ENCODE measurements around the gene FYTTD1.

FYTTD1 gene

DNA sequence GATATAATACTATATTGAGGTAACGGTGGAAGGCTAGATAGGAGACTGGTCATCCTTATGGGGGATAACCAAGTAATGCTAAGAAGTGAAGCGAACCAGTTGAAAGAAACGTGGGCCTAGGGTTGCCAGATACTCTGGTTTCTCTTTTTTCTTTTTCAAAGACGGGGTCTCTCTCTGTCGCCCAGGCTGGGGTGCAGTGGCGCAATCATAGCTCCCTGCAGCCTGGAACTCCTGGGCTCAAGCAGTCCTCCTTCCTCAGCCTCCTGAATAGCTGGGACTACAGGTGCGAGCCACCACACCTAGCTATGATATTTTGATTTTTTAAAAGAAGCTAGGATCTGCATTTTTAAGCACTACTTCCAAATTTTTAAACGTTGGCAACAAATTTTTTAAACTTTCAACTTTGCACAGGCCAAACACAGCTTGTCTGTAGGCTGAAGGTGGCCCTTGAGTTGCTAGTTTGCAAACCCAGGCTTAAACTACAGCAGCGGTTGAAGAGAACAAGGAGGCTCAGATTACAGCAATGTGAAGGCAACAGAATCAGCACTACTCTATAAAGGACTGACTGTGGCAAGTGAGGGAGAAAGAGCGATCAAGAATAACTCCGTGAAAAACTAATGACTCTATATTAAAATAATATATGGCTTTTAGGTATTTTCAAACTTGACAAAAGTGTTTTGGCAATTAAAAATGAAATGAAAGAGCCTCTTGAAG, 11.8 kb upstream of the FYTTD1 start:
- DNase-seq = no peak

DNA sequence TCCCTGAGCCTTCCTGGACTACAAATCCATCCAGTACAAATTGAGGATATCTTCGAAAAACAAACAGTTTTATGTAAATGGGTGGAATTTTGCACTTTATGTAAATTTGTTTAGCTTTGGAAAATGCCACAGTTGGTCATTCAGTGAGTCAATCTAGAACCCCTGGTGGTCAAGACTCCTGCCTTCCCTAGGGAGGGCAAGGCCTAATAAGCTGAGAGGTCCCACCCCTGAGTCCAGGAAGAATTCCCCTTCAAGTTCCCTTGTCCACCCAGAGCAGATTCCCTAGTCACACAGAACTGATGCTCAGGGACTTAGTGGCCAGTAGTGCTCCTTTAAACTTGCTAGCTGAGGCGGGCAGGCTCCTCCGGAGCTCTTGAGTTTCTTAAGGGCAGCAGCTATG, 6.9 kb upstream of the FYTTD1 start:
- no peak for DNase-seq

DNA sequence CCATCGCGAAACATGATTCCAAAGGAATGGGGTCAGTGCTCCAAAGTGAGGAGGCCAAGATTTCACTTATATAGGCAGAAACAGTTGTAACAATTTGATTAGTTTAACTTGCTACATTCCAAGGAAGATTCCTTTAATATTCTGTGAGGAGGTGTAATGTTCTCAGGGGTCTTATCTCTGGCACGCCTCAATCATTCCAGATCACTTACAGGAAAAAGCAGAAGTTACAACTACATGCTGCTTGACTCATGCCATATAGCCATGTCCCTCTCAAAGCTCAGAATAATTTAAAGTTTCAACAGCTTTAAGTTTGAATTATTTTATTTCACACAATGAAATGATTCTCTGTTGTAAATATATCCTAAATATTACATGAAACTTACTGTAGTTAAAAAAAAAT, 3.5 kb upstream of the FYTTD1 start:
- no peak for DNase-seq

DNA sequence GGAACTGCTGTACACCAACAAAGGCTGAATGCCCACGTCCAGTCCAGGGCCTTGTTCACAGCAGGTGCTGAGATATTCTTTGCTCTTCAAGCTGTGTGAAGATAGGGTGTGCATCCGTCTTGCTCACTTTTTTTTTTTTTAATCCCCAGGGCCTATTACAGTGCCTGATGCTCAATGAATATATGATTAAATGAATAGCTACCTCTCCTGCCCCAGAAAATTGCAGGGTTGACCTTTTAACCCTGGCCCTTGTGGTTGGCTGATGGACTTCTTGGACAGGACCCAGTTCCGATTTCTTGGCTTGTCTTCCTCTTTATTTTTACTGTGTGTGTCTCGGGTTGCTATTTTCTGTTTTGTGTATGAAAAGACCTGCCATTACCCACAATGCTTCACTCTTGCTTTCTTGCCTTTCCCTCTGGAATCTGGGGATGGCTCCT, 2.9 kb upstream of the FYTTD1 start:
- no peak for DNase-seq

DNA sequence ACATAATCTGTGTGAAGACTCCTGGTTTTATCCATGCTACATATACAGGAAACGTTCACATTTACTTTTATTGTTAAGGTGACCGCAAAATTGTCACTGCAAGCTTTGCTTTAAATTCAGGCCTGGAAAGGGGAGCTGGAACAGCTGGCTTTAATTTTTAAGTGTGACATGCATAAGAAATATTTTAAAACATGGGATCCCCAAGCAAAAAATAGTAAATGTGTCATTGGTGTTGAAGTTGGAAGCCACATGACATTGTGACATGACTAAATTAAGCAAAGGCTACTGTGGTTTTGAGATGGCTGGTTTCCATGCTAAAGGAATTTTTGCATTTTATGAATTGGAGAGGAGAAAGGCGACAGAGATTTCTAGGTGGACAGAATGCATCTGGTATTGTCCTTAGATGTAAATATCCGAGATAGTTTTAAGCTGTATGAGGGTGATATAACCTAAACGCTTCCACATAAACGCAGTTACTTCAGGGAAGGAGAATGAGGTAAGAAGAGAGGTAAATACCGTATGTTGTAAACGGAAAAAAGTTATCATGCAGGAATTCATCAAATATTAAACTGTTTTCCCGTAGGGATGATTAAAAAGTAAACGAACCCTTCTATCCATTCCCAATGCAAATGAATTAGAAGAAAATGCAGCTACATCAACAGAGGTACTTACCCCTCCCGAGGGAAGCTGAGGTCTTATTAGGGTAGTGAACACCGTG, 927 bp upstream of the FYTTD1 start:
- no peak for DNase-seq

DNA sequence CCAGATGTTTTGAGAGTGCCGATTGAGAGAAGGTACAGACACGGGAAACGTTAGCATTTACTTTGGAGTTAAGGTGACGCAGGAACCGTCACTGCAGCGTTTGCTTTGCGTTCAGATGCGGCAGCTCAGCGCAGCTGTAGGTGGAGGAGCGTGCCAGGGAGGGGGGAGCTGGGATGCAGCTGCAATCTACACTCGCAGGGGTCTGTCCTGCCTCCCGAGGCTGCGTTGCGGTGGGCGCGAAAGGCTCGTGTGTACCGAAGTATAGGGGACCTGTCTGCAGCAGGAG, 425 bp upstream of the FYTTD1 start:
- DNase-seq = no peak

DNA sequence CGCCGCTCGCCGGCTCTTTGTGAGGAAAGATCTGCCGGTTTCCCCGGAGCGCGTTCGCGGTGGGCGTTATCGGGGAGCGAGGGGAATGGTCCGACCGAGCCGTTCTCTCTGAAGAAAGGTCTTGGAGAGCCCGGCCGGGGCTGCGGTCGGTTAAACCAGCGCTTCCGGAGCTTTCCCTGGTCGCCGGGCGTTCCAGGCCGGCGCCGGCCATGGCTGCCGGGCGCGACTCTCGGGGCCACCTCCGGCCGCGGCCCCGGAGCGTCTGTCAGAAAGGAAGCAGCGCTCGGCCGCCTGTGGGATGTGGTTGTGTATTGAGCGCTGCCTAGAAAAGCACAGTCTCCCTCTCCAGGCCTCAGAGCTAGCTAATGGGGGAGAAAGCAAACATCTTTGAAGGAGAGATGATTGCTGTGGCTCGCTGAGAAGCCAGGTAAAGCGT, 731 bp downstream of the FYTTD1 start:
- no peak for DNase-seq

DNA sequence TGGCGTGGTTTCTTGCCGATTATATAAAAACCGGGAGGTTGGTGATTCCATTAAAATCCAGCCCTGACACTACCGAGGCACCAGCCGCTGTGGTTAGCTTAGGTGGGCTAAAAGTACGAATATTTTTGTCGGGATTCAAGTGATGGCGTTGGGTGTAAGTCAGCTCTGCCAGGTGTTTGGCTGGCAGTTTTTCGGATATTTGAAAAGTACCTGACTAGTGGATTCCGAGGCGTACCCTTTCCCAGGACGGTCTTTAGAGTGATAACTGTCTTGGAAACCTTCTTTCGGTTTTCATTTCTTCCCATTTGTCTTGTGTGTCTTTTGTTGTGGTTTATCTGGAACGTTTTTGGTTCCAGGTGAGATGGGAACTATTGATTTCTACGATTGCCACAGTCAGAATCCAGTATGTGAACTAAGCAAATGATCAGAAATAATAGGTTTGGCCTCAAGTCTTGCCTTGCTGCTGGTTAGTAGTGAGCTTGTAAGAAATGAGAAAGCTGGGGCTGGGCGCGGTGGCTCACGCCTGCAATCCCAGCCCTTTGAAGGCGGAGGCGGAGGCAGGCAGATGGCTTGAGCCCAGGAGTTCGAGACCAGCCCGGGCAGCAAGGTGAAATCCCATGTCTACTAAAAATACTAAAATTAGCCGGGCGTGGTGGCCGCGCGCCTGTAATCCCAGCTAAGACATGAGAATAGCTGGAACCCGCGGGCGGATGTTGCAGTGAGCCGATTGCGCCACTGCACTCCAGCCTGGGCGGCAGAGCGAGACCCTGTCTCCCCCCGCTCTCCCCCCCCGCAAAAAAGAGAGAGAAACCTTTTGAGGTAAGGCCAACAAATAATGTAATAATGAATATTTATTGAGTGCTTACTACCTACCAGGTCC, 1.4 kb downstream of the FYTTD1 start:
- DNase-seq = no peak

DNA sequence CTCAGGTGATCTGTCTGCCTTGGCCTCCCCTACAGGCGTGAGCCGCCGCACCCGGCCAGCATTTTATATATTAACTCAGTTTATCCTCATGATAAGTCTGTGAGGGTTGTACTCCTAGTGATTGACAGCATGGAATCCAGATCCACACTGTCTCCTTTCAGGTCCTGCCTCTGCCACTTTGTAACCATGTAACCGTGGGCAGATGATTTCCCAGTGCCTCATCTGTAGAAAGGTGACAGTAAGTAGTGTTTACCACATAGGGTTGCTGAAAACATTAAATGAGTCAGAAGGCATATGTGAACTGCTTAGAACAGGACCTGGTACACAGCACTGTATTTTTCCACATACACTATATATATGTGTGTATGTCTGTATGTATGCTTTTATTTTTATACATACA, 2.4 kb downstream of the FYTTD1 start:
- no peak for DNase-seq

DNA sequence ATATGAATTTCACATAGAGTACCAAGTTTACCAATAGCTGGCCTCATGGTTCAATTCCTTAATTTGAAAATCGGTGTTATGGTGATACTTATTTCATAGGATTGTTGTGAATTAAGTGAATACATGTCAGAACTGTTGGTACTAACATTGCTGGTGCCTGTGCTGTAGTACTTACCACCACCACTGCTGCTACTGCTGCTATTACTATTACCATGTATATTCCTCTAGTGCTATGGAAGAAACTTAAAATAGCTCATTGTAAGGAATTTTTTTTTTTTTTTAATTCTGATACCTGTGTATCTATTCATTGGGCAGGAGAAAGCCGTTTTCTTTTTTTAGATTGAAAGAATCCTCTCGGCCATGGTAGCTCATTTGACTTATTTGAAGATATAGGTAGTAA, 3.6 kb downstream of the FYTTD1 start:
- DNase-seq = no peak

DNA sequence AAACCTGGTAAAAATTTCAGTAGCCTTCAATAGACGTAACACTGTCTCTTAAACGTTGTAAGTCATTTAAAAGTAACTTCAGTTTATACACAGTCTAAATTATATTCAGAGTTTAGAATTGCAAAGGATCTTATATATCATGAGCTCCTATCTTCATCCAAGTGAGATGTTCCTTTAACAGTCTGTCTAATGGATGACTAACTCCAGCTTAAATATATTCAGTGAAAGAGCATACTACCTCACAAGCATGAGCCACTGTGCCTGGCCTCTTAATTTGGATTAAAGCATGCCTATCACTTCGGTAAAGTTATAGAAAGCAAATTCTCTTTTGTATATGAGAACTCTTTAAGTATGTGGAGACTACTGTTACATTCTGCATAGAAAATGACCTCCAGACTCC, 7.0 kb downstream of the FYTTD1 start:
- DNase-seq = no peak

DNA sequence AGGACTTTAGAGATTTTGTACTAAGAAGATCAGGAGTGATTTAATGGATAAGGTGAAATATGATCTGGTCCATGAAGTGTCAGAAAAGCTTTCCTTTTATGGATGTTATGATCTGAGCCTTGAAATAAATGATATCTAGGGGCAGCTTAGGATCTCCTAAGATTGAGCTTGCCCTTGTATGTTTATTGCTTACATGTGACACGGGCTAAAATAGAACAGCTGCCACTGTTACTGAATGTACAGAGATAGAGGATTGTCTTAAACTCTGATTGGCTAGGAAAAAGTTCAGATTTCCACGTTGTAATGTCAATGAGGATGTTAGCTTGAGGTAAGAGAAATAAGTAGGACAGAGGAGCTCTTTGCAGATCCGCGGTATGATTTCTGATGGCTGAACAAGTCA, 8.8 kb downstream of the FYTTD1 start:
- no peak for DNase-seq

DNA sequence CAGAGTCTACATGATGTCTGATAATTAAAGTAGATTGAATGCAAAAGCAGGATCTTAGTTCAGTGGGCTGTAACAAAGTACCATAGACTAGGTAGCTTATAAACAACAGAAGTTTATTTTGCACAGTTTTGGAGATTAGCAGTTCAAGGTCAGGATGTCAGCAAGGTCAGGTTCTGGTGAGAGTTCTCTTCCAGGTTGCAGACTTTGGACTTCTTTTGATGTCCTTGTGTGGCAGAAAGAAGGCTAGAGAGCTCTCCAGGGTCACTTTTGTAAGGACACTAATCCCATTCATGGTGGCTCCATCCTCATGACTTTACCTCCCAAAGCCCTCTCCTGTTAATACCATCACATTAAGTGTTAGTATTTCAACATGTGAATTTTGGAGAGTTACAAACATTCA, 12.1 kb downstream of the FYTTD1 start:
- no peak for DNase-seq

DNA sequence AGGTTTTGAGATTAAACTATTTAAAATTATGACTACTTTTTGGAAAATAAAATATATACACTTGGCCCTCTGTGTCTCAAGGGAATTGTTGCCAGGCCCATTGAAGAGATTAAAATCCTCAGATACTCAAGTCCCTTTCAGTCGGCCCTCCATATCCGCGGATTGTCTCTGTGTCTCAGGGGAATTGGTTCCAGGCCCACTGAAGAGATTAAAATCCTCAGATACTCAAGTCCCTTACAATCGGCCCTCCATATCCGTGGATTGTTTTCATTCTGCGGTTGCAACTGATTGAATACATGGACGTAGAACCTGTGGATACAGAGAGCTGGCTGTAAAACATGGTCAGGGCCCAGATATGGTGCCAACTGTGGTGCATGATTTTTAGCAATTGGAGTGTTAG, 25.6 kb downstream of the FYTTD1 start:
- no peak for DNase-seq

DNA sequence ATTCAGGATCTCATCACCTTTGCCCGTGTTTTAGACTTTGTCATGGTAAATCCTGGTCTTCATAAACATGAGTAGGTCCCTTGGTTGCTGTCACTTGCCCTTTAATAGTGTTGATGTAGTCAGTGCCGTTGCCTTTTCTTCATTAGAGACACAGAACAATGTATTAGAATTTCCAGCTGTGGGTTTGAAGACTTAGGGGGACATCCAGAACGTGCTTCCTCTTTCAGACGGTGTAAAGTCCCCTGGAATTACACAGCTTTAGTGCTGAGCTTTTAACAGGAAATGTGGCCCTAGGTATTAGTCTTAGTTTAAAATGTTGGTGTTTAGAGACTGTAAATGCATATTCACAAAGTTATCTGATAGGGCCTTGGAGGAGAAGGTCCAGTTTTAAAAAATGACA, 32.5 kb downstream of the FYTTD1 start:
- no peak for DNase-seq

DNA sequence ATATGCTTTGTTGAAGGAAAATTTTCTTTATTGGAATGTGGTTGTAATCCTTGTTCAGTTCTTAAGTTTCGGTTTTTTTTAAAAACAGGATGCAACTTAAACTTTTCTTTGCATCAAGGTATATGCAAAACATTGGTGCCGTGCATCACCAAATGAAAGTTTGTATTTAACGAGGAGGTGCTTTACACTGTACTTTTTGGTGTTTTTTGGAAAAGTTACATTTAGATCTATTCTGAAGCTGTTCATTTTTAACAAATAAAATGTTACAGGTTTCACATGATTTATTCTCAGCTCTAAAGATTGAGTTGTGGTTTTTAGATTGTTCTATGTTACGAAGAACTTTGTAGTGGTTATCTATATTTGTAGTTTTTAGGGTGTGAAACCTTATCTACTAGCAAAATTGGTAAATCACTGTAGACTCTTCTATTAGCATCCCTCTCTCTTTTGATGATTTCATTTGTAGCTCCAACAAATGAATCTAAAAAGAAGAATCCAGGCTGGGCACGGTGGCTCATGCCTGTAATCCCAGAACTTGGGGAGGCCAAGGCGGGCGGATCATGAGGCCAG, 34.4 kb downstream of the FYTTD1 start:
- DNase-seq = no peak

DNA sequence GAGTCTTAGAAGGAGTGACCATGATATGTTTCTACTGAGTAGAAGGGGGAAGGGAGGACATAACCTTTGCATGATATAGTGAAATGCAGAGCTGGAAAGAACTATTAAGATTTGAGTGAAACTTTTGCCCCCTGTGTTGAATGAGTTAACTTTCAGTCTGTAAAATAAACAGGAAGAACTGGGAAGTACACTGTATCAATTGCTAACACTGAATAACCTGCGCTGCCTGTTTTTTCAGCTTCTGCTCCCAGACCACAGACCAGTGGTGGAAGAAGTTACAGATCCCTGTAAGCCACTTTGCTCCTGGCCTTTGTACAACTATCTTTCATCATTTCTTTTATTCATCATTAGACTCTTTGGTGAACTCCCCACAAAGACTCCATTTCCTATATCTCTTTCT, 37.7 kb downstream of the FYTTD1 start:
- DNase-seq = no peak

DNA sequence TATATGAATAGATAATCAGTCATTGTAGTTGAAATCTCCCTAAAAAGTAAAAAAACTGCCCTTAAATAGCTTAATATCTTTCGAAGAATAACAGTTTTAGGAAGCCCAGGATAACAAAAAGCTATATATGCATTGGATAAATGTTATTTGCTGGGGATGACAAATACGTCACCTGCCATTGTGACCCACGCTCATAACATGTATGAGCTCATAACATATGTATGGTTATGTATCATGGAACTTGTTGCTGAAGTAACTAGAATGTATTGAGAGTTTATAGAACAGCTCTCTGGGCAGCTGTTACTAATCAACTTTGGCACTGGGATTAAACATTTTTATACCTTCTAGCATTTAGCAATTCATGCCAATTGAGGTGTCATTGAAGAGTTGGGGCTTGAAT, 39.6 kb downstream of the FYTTD1 start:
- DNase-seq = no peak

DNA sequence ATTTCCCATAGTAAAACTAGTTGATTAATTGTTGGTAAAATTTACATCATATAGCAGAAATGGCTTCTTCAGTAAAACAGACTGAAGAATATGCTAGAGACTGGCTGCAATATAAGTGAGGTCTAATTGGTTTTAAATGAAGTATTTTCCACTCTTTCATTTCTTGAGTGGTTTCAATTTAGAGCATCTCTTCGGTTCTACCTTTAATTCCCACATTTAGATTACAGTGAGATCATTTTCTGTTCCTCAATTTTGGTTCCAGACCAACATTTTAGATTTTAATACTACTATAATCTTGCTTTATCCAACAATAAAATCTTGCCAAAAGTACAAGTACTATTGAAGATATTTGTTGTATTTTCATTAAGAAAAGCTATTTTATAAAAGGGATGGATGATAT, 40.4 kb downstream of the FYTTD1 start:
- DNase-seq = no peak

DNA sequence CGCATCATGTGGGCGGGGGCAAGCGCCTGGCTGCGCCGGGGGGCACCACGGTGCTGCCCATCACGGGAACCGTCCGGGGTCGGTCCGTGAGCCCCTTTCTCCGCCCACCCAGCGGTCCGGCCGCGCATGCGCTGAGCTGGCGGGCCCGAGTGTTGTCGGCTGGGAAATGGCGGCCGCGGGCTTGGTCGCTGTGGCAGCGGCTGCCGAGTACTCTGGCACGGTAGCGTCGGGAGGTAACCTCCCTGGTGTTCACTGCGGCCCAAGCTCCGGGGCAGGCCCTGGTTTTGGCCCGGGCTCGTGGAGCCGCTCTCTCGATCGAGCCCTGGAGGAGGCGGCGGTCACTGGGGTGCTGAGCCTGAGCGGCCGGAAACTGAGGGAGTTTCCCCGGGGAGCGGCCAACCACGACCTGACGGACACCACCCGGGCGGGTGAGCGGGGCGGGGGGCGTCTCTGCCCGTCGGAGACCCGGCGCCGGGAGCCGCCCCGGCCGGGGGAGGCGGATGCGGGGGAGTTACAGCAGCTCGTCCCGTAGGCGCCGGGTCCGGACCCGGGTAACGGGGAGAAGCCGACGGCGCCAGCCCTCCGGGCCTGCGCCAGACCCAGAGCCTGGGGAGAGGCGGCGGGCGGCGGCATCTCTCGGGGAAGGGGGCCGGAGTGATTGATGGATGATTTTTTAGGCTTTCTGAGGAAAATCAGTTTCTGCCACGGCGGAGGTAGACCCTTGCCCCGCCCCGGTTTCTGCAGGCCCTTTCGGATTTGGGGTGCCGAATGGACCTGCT, 41.6 kb downstream of the FYTTD1 start, which contains the start of gene LRCH3:
Gene LRCH3 (plus strand): TSS at position 142 of the 779 bp plus-strand sequence. CDS start 25 bp downstream, at position 167.
- DNase-seq = peak; percentile 38

DNA sequence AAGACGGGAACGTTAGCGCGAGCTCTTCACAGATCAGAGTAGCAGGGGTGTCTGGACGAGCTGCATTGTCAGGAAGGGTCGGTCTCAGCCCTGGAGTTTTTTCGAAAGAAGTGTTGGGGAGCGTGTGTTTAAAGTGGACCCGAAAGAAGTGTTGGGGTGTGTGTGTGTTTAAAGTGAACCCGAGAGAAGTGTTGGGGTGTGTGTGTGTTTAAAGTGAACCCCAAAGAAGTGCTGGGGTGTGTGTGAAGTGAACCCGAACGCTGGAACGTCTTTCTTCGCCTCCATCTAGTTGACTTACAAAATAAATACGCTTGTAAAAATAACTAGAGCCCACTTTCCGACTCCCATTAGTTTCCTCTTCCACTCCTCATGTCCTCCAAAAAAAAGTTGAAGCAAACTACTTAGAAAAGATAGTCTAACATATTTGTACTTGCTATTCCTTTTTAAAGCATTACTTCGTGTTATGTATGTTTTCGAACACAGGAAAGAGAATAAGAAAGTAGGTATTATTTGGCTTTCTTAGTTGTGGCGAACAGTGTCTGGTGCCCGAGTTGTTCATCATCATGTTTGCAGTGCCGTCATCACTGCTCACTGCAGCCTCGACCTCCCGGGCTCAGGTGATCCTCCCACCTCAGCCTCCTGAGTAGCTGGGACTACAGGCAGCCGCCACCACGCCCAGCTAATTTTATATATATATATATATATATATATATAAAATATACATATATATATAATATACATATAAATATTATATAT, 42.4 kb downstream of the FYTTD1 start:
- no peak for DNase-seq

DNA sequence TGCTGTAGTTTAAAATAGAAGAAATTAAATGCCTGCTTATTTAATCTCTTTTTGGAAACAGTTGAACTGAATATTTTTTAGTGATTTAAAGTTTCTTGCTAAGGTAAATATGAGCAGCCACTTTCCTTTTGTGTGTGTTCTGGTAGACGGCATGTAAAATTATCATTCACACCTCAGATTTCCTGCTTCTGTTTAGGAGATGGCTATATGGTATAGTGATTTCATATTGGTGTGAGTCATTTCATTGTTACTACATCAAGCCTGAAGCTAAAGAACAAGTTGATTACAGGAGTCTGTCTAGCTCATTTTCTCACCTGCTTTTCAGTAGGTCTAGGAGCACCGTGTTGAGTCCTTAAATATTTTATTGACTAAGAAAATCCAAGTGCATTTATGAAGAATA, 43.6 kb downstream of the FYTTD1 start:
- DNase-seq = no peak
